GM11168 (cell line): ENCODE data around the gene PXYLP1.

ENCODE experiments used
- in situ Hi-C: fragments of 300-500 bp; cut with MboI; formaldehyde crosslinking; loops from one replicate; pipeline ENCODE4 v1.12.0; 2022; ENCODE audit warnings: low sequenced_read_pairs; ENCODE audit not compliant: unreplicated experiment

Gene PXYLP1

GRCh38 chr3:141335531-141336061 is 104.0 kb downstream of the PXYLP1 start:
- in situ Hi-C loops, result no loop called here

- in situ Hi-C loops, result no loop called here
These were observed 105.3 kb downstream of the PXYLP1 start for GRCh38 chr3:141336672-141337522.

- in situ Hi-C loops, result no loop called here
These were observed 105.9 kb downstream of the PXYLP1 start for GRCh38 chr3:141337523-141337854.

- in situ Hi-C loops, result no loop called here
These were observed 106.4 kb downstream of the PXYLP1 start for GRCh38 chr3:141337991-141338390.

- in situ Hi-C loops, result no loop called here
These were observed 107.3 kb downstream of the PXYLP1 start for GRCh38 chr3:141338881-141339280.

- in situ Hi-C loops, result no loop called here
These were observed 109.9 kb downstream of the PXYLP1 start for GRCh38 chr3:141341536-141341935.

GRCh38 chr3:141342386-141342785 is 110.8 kb downstream of the PXYLP1 start:
- in situ Hi-C loops, result no loop called here

GRCh38 chr3:141343077-141343476 is 111.5 kb downstream of the PXYLP1 start:
- in situ Hi-C loops, result no loop called here

- in situ Hi-C loops, result no loop called here
These were observed 112.2 kb downstream of the PXYLP1 start for GRCh38 chr3:141343865-141344271.
